Calu3 (cell line): ENCODE data around the gene CBY2. TPM values are rescaled to one million over a fixed set of nuclear protein-coding genes. Genes with fewer than 3 reads are reported as not detected.

Experiments
- BruUV-seq: library from RNA; stranded (reverse); fragments of 400-500 nt; replicated peaks from 2 replicates; lab custom pipeline; 2021; lab: Mats Ljungman, UMichigan
- CTCF ChIA-PET: fragments of 300-600 bp; sonication (Branson Sonifier 250); formaldehyde crosslinking; loops from one replicate; lab custom pipeline; 2022; ENCODE audit warnings: antibody characterized with exemption; lab: Charles Lee
- DNase-seq: peaks from one replicate; pipeline ENCODE4 v3.0.0; 2022
- H3K27ac Mint-ChIP-seq: one replicate; pipeline ENCODE4 v1.8.0; 2022; ENCODE audit warnings: mixed read lengths; ENCODE audit not compliant: unreplicated experiment
- H3K27me3 Mint-ChIP-seq: one replicate; pipeline ENCODE4 v1.8.0; 2022; ENCODE audit warnings: mixed read lengths; ENCODE audit not compliant: unreplicated experiment
- H3K36me3 Mint-ChIP-seq: one replicate; pipeline ENCODE4 v1.8.0; 2022; ENCODE audit warnings: mild to moderate bottlenecking, moderate library complexity, mixed read lengths; ENCODE audit not compliant: insufficient read depth, unreplicated experiment
- H3K4me1 Mint-ChIP-seq: one replicate; pipeline ENCODE4 v1.8.0; 2022; ENCODE audit warnings: mild to moderate bottlenecking, low read depth, mixed read lengths; ENCODE audit not compliant: unreplicated experiment
- H3K4me3 Mint-ChIP-seq: one replicate; pipeline ENCODE4 v1.8.0; 2022; ENCODE audit warnings: mild to moderate bottlenecking, low read depth, moderate library complexity, mixed read lengths; ENCODE audit not compliant: unreplicated experiment
- H3K9me3 Mint-ChIP-seq: one replicate; pipeline ENCODE4 v1.8.0; 2022; ENCODE audit warnings: low read depth, mixed read lengths; ENCODE audit not compliant: unreplicated experiment
- CTCF ChIP-seq: fragments of 200-600 bp; IDR thresholded peaks from one replicate; pipeline ENCODE4 v1.8.0; 2022; ENCODE audit warnings: antibody characterized with exemption; ENCODE audit not compliant: unreplicated experiment
- intact Hi-C: fragments of 100-400 bp; cut with micrococcal nuclease; formaldehyde crosslinking; loops from one replicate; pipeline ENCODE4 v1.10.0; 2022; ENCODE audit not compliant: unreplicated experiment
- total RNA-seq: library from RNA; stranded (reverse); gene quantifications from 2 replicates; pipeline ENCODE4 v1.2.3, GENCODE V29; 2022

Gene CBY2
- total RNA-seq, 1 experiment from 2014 or later = not detected

- intact Hi-C loops = no loop called here
- H3K4me3 Mint-ChIP-seq = no peak overlapping the region
- H3K27me3 Mint-ChIP-seq = peaks cover 87% of the 10 kb centered on the region
- TF ChIP-seq CTCF = no peak
- no peaks in the 10 kb centered on the region for H3K36me3 Mint-ChIP-seq
- CTCF ChIA-PET = no interaction called here
- H3K27ac Mint-ChIP-seq = no peak overlapping the region
- no peaks in the 10 kb centered on the region for H3K4me1 Mint-ChIP-seq
- DNase-seq = no peak
- BruUV-seq = no TSS peak
- H3K9me3 Mint-ChIP-seq = no peaks in the 10 kb centered on the region
Observed at GRCh38 chr13:45721203-45721731, 19.1 kb downstream of the CBY2 start.

GRCh38 chr13:45723798-45724197 lies 21.7 kb downstream of the CBY2 start:
- no peak overlapping the region for H3K4me3 Mint-ChIP-seq
- BruUV-seq = no TSS peak
- H3K4me1 Mint-ChIP-seq = no peaks in the 10 kb centered on the region
- no peaks in the 10 kb centered on the region for H3K36me3 Mint-ChIP-seq
- DNase-seq = no peak
- CTCF ChIA-PET = no interaction called here
- H3K9me3 Mint-ChIP-seq = no peaks in the 10 kb centered on the region
- H3K27me3 Mint-ChIP-seq = peaks cover 77% of the 10 kb centered on the region
- H3K27ac Mint-ChIP-seq = no peak overlapping the region
- no peak for TF ChIP-seq CTCF
- intact Hi-C loops = no loop called here

GRCh38 chr13:45728759-45729158 lies 26.6 kb downstream of the CBY2 start:
- Mint-ChIP-seq H3K36me3 (no peaks in the 10 kb centered on the region), H3K27ac (no peak overlapping the region)
- CTCF ChIA-PET = no interaction called here

GRCh38 chr13:45731455-45731854 lies 29.3 kb downstream of the CBY2 start:
- no TSS peak for BruUV-seq
- Mint-ChIP-seq H3K27ac (no peak overlapping the region), H3K4me3 (no peak overlapping the region), H3K9me3 (no peaks in the 10 kb centered on the region), H3K4me1 (no peaks in the 10 kb centered on the region), H3K27me3 (peaks cover 67% of the 10 kb centered on the region), H3K36me3 (no peaks in the 10 kb centered on the region)
- DNase-seq = no peak
- intact Hi-C loops = no loop called here
- CTCF ChIA-PET = no interaction called here
- TF ChIP-seq CTCF = no peak

More at GRCh38 chr13:45728759-45729158, 26.6 kb downstream of the CBY2 start:
- H3K4me3 Mint-ChIP-seq = no peak overlapping the region
- H3K9me3 Mint-ChIP-seq = no peaks in the 10 kb centered on the region
- DNase-seq = no peak
- no peak for TF ChIP-seq CTCF
- no peaks in the 10 kb centered on the region for H3K4me1 Mint-ChIP-seq
- intact Hi-C loops = no loop called here
- H3K27me3 Mint-ChIP-seq = peaks cover 71% of the 10 kb centered on the region
- BruUV-seq = no TSS peak
